Chondrocyte (in vitro differentiated cells): ENCODE data around the gene KHNYN. TPM values are rescaled to one million over a fixed set of nuclear protein-coding genes. Genes with fewer than 3 reads are reported as not detected.

Experiments used
- DNase-seq: peaks from one replicate; pipeline ENCODE4 v3.0.0; 2021; ENCODE audit warnings: mixed read lengths, low spot score
- H3K27ac Mint-ChIP-seq: one replicate; pipeline ENCODE4 v1.8.0; 2021; ENCODE audit warnings: mild to moderate bottlenecking, moderate library complexity, mixed read lengths; ENCODE audit not compliant: unreplicated experiment
- H3K27me3 Mint-ChIP-seq: 2 replicates; pipeline ENCODE4 v1.8.0; 2021; ENCODE audit warnings: low read depth, mixed read lengths
- H3K36me3 Mint-ChIP-seq: 2 replicates; pipeline ENCODE4 v1.8.0; 2021; ENCODE audit warnings: low read depth, mixed read lengths
- H3K4me1 Mint-ChIP-seq: 2 replicates; pipeline ENCODE4 v1.8.0; 2021; ENCODE audit warnings: low read depth, mild to moderate bottlenecking, mixed read lengths
- H3K4me3 Mint-ChIP-seq: one replicate; pipeline ENCODE4 v1.8.0; 2021; ENCODE audit warnings: mild to moderate bottlenecking, moderate library complexity, mixed read lengths; ENCODE audit not compliant: unreplicated experiment
- H3K9me3 Mint-ChIP-seq: 2 replicates; pipeline ENCODE4 v1.8.0; 2021; ENCODE audit warnings: low read depth, mixed read lengths
- CTCF ChIP-seq: fragments of 200-600 bp; sonication (generic); IDR thresholded peaks from 2 replicates; pipeline ENCODE4 v1.5.0; 2021; ENCODE audit warnings: antibody characterized with exemption, mild to moderate bottlenecking, moderate library complexity
- total RNA-seq: library from RNA; stranded (reverse); gene quantifications from 3 replicates; pipeline ENCODE4 v1.2.1, GENCODE V29; 2021

The KHNYN gene
- total RNA-seq, 1 donor from 2014 or later: 53.8 TPM

DNA sequence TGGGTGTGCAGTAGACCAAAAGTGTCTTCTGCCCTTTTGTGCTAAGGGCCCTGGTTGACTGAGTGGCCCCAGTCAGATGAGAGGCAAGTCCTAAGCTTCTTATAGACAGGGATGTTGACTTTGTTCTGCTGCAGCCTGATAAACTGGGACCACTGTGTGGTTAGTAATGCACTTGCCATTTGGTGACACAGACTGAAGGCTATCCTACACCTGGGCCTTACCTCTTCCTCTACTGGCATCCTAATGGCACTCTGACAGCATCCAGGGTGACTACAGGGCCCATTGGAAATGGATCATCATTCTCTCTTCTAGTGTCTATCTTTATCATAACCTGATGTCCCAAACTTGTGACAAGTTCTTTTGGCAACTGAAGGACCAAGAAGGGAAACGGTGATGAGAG lies 9.5 kb downstream of the KHNYN start:
- H3K36me3 Mint-ChIP-seq: peaks cover 8% of the 10 kb centered on the region
- no peak for DNase-seq
- no peaks in the 10 kb centered on the region for H3K27me3 Mint-ChIP-seq
- H3K27ac Mint-ChIP-seq: peak overlapping the region; percentile 37
- no peaks in the 10 kb centered on the region for H3K9me3 Mint-ChIP-seq
- TF ChIP-seq CTCF: no peak
- H3K4me1 Mint-ChIP-seq: peaks cover 38% of the 10 kb centered on the region
- no peak overlapping the region for H3K4me3 Mint-ChIP-seq

DNA sequence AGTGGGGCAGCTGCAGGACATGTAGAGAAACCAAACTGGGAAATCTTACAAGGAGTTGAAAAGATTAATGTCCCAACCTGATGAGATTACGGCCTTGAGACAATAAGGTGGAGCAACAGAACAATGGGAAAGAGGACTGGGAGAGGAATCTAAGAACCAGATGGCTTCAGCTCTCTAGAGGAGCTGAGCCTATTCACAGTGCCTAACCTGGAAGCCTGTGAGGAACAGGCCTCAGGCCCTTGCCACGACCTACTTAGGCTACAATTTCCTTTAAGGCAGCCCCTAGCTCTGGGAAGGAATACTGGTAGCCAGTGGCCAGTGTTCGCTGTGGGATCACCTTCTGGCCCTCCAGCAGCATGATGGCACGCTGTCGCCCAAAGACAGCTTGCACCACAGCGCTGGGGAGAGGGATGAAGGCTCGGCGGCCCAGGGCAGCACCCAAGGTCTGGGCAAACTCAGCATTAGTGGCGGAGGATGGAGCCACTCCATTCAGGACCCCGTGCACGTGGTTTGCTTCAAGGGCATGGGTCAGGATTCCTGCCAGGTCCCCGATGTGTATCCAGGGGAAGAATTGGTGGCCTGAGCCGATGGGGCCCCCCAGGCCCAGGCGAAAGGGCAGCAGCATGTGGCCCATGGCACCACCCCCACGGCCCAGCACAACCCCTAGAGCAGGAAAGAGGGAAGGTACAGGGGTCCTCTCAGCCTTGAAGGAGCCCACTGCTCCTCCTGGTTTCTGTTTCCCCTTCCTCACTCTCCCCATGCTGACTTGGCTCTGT lies 10.3 kb downstream of the KHNYN start:
- no peak for DNase-seq
- TF ChIP-seq CTCF: no peak
- no peak overlapping the region for H3K27ac Mint-ChIP-seq
- H3K9me3 Mint-ChIP-seq: no peaks in the 10 kb centered on the region
- peaks cover 8% of the 10 kb centered on the region for H3K36me3 Mint-ChIP-seq
- no peak overlapping the region for H3K4me3 Mint-ChIP-seq
- peaks cover 38% of the 10 kb centered on the region for H3K4me1 Mint-ChIP-seq
- H3K27me3 Mint-ChIP-seq: no peaks in the 10 kb centered on the region

DNA sequence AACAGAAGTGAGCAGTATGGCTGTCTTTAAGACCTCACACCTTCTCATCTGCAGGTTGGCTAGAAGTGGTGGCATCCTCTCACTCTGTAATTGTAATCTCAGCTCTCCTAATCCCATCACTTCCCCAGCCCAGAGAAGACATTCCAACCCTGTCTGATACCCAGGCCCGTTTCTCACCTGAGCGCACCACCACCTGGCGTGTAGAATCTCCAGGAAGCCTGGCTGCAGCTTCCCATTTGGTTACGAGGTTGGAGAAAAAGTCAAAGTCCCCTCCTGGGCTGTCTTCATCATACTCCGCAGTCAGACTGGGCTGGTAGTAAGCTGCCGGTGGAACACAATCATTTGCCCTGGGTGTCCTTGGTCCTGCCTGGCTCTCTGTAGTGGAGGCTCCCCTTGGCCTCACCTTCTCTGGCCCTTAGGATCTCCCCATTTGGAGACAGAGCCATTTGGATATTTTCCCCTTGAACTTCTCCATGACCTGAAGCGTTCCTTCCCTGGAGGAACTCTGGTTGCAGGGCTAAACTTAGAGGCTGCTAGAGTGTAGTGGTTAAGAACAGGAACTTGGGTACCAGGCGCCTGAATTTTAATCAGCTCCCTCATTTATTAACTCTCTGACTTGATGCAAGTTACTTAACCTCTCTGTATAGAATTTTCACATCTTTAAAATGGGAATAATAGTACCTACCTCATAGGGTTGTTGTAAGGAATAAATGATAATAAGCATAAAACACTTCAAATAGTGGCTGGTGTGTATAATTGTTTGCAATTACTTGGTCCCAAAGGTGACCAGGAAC lies 11.0 kb downstream of the KHNYN start:
- peak overlapping the region; percentile 88 for H3K4me3 Mint-ChIP-seq
- no peaks in the 10 kb centered on the region for H3K27me3 Mint-ChIP-seq
- peak overlapping the region; percentile 98 for H3K27ac Mint-ChIP-seq
- DNase-seq: no peak
- H3K36me3 Mint-ChIP-seq: peaks cover 8% of the 10 kb centered on the region
- H3K9me3 Mint-ChIP-seq: no peaks in the 10 kb centered on the region
- peaks cover 34% of the 10 kb centered on the region for H3K4me1 Mint-ChIP-seq
- no peak for TF ChIP-seq CTCF

GRCh38 chr14:24441485-24441884 lies 11.7 kb downstream of the KHNYN start:
- Mint-ChIP-seq H3K36me3 (peaks cover 8% of the 10 kb centered on the region), H3K4me1 (peaks cover 33% of the 10 kb centered on the region), H3K4me3 (peak overlapping the region; percentile 88), H3K9me3 (no peaks in the 10 kb centered on the region), H3K27me3 (no peaks in the 10 kb centered on the region), H3K27ac (peak overlapping the region; percentile 98)
- DNase-seq: no peak
- TF ChIP-seq CTCF: no peak

- Mint-ChIP-seq H3K9me3 (no peaks in the 10 kb centered on the region), H3K4me3 (peak overlapping the region; percentile 88), H3K27me3 (no peaks in the 10 kb centered on the region), H3K36me3 (peaks cover 6% of the 10 kb centered on the region), H3K4me1 (peaks cover 29% of the 10 kb centered on the region), H3K27ac (peak overlapping the region; percentile 98)
- no peak for DNase-seq
- TF ChIP-seq CTCF: no peak
Observed at GRCh38 chr14:24441904-24442239, 12.1 kb downstream of the KHNYN start.
